GM10266 (cell line): ENCODE data around the gene NCR3LG1.
A peak's percentile ranks its signal among the peaks of the same experiment; 100 is the strongest.

Experiments
- DNase-seq: peaks from one replicate; pipeline ENCODE4 v3.0.0; 2012; ENCODE audit errors: extremely low spot score
- CTCF ChIP-seq: IDR thresholded peaks from 2 replicates; pipeline ENCODE4 v1.5.1; 2012; ENCODE audit warnings: mild to moderate bottlenecking, low read depth; ENCODE audit not compliant: control insufficient read depth, insufficient read depth; ENCODE audit errors: missing control alignments

The NCR3LG1 gene

GRCh38 chr11:17400048-17400775 is 48.6 kb downstream of the NCR3LG1 start:
- no peak for TF ChIP-seq CTCF
- DNase-seq = peak; percentile 39

GRCh38 chr11:17401316-17401715 is 49.7 kb downstream of the NCR3LG1 start:
- no peak for TF ChIP-seq CTCF
- DNase-seq = no peak

DNA sequence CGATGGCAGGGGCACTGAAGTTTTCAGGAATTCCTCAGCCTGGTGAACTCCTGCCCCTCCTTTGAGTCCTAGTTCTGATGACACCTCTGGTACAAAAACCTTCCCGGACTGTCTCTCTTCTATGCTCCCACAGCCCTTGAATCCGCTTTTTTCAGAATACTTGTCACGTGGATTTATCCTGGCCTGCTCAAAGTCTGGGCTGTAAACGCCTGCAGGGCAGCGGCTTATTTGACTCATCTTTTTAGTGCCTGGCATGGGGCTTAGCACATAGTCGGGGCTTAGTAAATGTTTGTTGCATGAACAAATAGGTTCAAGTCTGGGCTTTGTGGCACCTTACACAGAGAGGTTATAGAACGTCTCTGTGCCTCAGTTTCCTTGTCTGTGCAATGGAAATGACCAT is 50.2 kb downstream of the NCR3LG1 start:
- DNase-seq = no peak
- TF ChIP-seq CTCF = no peak

- no peak for TF ChIP-seq CTCF
- no peak for DNase-seq
Observed at GRCh38 chr11:17402486-17402885, 50.9 kb downstream of the NCR3LG1 start.

- no peak for DNase-seq
- TF ChIP-seq CTCF = no peak
Observed at GRCh38 chr11:17403980-17404759, 52.6 kb downstream of the NCR3LG1 start.

DNA sequence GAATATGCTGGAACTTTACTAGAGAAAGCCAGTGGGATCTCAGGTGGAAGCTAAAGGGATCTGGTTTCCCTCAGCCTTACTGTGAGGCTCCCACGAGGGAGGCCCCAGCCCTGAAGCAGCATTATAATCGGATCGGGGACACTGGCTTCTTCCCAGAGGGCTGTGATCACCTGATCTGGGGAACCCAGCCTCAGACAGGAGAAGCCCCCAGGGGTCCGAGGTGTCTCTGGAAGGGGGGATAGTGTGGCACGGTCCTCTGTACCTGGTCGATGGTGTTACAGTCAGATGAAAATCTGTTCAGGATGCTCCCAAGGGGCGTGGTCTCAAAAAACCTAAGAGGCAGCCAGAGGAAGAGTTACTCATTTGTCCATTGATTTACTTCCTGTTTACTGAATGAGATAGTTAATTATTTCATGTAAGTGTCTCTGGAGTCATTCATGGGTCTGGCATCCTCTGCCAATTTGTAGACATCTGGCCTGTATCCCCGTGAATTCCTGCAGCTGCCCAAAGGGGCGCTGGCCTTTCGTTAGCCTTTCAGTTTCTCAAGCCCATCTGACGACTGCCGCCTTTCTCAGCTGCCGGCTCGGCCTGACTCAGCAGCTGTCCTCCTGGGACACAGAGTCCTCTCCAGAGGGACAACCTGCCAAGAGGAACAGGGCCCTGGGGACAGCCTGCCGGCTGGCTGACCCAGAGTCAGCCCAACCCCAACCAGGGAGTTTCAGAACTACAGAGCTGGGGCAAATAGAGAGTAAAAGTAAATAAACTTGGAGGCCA is 53.8 kb downstream of the NCR3LG1 start:
- no peak for DNase-seq
- TF ChIP-seq CTCF = no peak
